ENCODE results near the gene GUCY1A2.
"Not testable (repeated sequence)": the region's sequence is repeated elsewhere in the genome, so short reads cannot be mapped to it uniquely, and the experiment has no call there.

Gene GUCY1A2, protein sequence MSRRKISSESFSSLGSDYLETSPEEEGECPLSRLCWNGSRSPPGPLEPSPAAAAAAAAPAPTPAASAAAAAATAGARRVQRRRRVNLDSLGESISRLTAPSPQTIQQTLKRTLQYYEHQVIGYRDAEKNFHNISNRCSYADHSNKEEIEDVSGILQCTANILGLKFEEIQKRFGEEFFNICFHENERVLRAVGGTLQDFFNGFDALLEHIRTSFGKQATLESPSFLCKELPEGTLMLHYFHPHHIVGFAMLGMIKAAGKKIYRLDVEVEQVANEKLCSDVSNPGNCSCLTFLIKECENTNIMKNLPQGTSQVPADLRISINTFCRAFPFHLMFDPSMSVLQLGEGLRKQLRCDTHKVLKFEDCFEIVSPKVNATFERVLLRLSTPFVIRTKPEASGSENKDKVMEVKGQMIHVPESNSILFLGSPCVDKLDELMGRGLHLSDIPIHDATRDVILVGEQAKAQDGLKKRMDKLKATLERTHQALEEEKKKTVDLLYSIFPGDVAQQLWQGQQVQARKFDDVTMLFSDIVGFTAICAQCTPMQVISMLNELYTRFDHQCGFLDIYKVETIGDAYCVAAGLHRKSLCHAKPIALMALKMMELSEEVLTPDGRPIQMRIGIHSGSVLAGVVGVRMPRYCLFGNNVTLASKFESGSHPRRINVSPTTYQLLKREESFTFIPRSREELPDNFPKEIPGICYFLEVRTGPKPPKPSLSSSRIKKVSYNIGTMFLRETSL

DNA sequence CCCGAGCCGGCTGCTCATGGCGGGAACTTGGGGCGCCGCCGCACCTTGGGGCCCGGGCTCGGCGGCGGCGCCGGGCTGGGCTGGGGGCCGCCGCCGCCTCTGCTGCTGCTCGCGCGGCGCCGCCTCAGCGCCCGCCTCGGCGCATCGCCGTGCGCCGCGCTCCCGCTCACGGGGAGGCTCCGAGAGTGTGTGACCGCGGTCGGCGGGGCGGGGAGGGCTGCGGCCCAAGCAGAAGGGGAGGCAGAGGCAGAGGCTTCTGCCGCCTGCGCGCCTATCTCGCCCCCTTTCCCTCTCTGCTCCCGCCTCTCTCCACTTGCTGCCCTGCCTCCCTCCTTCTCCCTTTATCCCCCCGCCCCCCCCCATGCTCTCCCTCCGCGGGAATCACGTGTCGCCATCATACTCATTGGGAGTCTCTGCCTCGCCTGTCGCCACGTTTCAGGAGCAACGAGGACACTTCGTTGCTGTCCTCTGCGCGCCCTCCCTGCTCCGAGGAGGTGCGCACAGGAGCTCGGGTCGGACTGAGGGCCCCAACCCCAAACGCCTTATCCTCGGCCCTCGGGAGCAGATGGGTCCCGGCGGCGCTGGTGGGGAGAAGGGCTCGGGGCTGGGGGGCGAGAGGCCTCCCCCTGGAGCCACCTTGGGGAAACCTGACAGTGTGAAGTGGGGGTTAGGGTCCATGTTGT lies at the start of gene GUCY1A2:
Gene GUCY1A2 (minus strand): TSS at position 258 of the 683 bp plus-strand sequence. CDS start 421 bp downstream, outside the sequence.
- DNase-seq, result no peak
- Mint-ChIP-seq H3K9me3 (no peaks in the 10 kb centered on the region), H3K27me3 (peaks cover 61% of the 10 kb centered on the region), H3K4me3 (peak within 1 kb of the TSS; percentile 40), H3K36me3 (ENCODE audit: low read depth) (no peaks in the 10 kb centered on the region), H3K27ac (no peak within 1 kb of the TSS), H3K4me1 (ENCODE audit: low read depth) (peaks cover 5% of the 10 kb centered on the region)

DNA sequence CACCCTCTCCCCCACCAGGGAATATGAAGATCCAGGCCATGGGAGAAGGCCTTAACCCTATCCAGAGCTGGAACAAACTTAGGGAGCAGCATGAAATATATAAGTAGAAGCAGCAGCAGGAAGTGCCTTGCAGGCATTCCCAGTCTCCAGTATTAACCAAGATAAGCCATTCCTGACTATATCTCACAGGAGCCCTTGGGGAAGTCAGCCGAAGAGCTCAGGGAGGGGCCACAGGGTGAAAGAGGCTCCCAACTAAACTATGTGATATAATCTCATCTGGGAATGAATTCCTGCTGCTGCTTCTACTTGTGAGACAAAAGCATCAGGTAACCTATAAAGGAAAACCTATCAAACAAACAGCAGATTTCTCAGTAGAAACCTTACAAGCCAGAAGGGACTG lies 36.1 kb upstream of the GUCY1A2 start:
- no peak overlapping the region for H3K27ac Mint-ChIP-seq
- H3K9me3 Mint-ChIP-seq, result peaks cover 31% of the 10 kb centered on the region
- H3K36me3 Mint-ChIP-seq (ENCODE audit: low read depth), result no peaks in the 10 kb centered on the region
- H3K27me3 Mint-ChIP-seq, result no peaks in the 10 kb centered on the region
- H3K4me3 Mint-ChIP-seq, result no peak overlapping the region
- H3K4me1 Mint-ChIP-seq (ENCODE audit: low read depth), result no peaks in the 10 kb centered on the region
- DNase-seq, result no peak

DNA sequence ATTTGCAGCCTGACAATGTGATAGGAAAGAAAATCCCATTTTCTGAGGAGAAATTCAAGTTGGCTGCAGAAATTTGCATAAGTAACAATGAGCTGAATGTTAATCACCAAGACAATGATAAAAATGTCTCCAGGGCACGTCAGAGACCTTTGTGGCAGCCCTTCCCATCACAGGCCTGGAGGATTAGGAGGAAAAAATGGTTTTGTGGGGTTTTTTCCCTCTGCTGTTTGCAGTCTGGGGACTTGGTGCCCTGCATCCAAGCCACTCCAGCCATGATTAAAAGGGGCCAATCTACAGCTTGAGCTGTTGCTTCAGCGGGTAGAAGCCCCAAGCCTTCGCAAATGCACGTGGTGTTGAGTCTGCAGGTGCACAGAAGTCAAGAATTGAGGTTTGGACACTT lies 33.1 kb upstream of the GUCY1A2 start:
- not testable (repeated sequence) for H3K36me3 Mint-ChIP-seq (ENCODE audit: low read depth); DNase-seq; H3K4me3 Mint-ChIP-seq; H3K27ac Mint-ChIP-seq; H3K27me3 Mint-ChIP-seq; H3K4me1 Mint-ChIP-seq (ENCODE audit: low read depth)
- H3K9me3 Mint-ChIP-seq, result peaks cover 29% of the 10 kb centered on the region

DNA sequence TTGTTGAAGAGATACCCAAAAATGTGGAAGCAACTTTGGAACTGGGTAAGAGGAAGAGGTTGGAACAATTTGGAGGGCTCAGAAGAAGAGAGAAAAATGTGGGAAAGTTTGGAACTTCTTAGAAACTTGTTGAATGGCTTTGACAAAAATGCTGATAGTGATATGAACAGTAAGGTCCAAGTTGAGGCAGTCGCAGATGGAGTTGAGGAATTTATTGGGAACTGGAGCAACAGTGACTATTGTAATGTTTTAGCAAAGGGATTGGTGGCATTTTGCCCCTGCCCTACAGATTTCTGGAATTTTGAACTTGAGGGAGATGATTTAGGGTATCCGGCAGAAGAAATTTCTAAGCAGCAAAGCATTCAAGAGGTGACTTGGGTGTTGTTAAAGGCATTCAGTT lies 32.6 kb upstream of the GUCY1A2 start:
- H3K27ac Mint-ChIP-seq; H3K4me3 Mint-ChIP-seq; H3K27me3 Mint-ChIP-seq; H3K4me1 Mint-ChIP-seq (ENCODE audit: low read depth); H3K36me3 Mint-ChIP-seq (ENCODE audit: low read depth); DNase-seq: not testable (repeated sequence)
- peaks cover 29% of the 10 kb centered on the region for H3K9me3 Mint-ChIP-seq

DNA sequence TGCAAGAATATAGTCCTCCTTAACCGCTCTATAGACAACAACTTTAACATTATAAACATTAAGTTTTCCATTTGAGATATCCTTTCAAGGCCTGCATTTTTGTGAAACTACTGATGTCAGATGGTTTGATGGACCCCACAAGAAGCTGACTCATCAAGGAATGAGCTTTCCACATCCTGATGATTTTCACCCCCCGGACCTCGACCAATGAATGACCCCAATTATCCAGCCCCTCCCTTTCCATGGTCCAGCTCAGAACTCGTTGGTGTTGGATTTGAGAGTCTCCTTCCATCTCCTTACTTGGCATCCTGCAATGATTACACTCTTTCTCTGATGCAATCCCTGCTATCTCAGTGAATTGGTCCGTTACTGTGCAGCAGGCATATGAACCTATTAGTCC lies 31.8 kb upstream of the GUCY1A2 start:
- no peaks in the 10 kb centered on the region for H3K27me3 Mint-ChIP-seq
- no peaks in the 10 kb centered on the region for H3K4me1 Mint-ChIP-seq (ENCODE audit: low read depth)
- no peak for DNase-seq
- no peak overlapping the region for H3K4me3 Mint-ChIP-seq
- peaks cover 31% of the 10 kb centered on the region for H3K9me3 Mint-ChIP-seq
- H3K36me3 Mint-ChIP-seq (ENCODE audit: low read depth), result no peaks in the 10 kb centered on the region
- H3K27ac Mint-ChIP-seq, result no peak overlapping the region

DNA sequence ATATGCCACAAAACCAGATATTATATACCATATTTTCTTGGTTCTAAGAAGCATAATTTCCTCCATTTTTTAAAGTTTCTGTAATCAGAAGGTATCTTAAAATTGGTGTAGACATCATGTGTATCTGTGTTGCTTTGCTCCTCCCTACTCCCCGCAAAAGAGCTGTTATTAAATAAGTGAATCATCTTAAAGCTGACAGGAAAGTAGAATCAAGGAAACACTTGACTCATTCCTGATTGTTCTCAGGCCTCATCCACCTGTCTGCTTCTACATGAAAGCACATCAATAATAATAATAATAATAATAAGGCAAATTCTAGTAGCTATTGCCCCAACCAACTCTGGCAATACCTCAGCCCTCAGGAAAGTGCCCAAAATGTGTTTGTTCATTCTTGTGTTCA lies 26.2 kb upstream of the GUCY1A2 start:
- no peak overlapping the region for H3K27ac Mint-ChIP-seq
- DNase-seq, result no peak
- no peaks in the 10 kb centered on the region for H3K4me1 Mint-ChIP-seq (ENCODE audit: low read depth)
- H3K36me3 Mint-ChIP-seq (ENCODE audit: low read depth), result no peaks in the 10 kb centered on the region
- H3K4me3 Mint-ChIP-seq, result no peak overlapping the region
- H3K9me3 Mint-ChIP-seq, result peaks cover 10% of the 10 kb centered on the region
- no peaks in the 10 kb centered on the region for H3K27me3 Mint-ChIP-seq

DNA sequence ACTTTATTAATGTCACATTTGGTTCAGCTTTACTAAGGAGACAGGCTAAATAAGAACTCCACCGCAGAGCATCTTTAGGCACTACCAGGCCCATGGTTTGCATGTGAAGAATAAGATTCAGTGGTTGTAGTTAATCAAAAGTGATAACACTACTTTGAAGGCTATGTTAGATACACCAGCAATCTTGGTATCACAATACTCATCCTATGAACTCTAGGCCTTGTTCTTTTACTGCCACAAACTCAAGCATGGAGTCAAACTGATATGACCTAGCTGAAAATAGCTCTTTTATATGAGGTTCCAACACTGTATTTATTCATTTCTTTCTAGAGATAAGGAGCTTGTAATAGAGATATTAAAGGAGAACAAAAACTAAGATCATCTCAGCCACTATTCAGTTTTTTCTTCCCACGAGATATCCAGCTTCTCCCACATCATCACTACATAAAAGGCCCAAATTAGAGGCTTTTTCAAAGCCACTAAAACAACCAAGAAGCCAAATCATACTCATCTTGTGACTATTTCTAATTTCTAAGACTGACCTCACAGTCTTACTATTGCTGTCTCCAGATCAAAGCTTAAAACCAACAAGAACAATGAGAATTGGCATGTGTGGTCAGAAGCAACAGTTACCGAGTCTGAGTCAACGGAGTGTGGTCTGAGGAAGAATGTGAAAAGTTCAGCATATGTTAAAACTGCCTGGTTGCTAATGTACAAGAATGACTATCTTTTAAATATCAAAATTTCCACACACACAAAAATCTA lies 25.1 kb upstream of the GUCY1A2 start:
- DNase-seq, result no peak

DNA sequence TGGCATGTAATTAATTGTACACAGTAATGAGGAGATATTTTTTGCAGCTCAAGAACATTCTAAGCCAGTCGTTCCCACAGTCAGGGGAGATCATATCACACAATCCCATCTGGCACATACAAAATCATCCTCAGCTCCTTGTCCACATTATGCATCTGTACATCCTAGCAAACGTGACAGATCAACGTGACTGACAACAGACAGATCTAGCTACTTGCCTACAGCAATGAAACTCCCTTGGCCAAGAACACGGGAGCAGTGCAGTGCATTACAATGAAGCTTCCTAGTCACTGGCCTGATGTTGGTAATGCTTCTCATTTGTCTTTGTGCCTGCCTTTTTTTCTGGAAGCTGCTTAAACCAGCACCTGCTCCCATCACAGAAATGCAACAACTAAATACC lies 24.5 kb upstream of the GUCY1A2 start:
- Mint-ChIP-seq H3K27ac (no peak overlapping the region), H3K4me3 (no peak overlapping the region), H3K27me3 (no peaks in the 10 kb centered on the region), H3K36me3 (ENCODE audit: low read depth) (no peaks in the 10 kb centered on the region), H3K4me1 (ENCODE audit: low read depth) (no peaks in the 10 kb centered on the region), H3K9me3 (peaks cover 4% of the 10 kb centered on the region)
- DNase-seq, result no peak

More for the DNA sequence above, 25.1 kb upstream of the GUCY1A2 start:
- H3K4me1 Mint-ChIP-seq (ENCODE audit: low read depth), result no peaks in the 10 kb centered on the region
- H3K36me3 Mint-ChIP-seq (ENCODE audit: low read depth), result no peaks in the 10 kb centered on the region
- no peaks in the 10 kb centered on the region for H3K27me3 Mint-ChIP-seq
- H3K4me3 Mint-ChIP-seq, result no peak overlapping the region
- H3K27ac Mint-ChIP-seq, result no peak overlapping the region
- peaks cover 7% of the 10 kb centered on the region for H3K9me3 Mint-ChIP-seq

DNA sequence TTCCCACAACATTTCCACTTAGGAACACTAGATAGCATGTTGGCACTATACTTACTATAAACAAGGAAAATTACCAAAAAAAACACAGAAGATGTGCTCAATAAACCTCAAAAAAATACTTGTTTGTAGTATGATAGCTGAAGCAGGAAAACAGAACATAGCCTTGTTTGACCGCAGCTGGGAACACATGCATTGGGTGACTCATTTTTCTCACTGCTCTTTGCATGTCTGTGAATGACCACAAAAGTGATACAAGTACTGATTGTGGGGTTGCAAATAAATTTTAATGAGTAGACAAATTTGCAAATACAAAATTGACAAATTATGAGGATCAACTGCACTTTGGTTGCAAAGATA lies 22.8 kb upstream of the GUCY1A2 start:
- no peaks in the 10 kb centered on the region for H3K4me1 Mint-ChIP-seq (ENCODE audit: low read depth)
- no peak overlapping the region for H3K27ac Mint-ChIP-seq
- no peaks in the 10 kb centered on the region for H3K36me3 Mint-ChIP-seq (ENCODE audit: low read depth)
- H3K9me3 Mint-ChIP-seq, result peaks cover 4% of the 10 kb centered on the region
- no peaks in the 10 kb centered on the region for H3K27me3 Mint-ChIP-seq
- DNase-seq, result no peak
- no peak overlapping the region for H3K4me3 Mint-ChIP-seq

DNA sequence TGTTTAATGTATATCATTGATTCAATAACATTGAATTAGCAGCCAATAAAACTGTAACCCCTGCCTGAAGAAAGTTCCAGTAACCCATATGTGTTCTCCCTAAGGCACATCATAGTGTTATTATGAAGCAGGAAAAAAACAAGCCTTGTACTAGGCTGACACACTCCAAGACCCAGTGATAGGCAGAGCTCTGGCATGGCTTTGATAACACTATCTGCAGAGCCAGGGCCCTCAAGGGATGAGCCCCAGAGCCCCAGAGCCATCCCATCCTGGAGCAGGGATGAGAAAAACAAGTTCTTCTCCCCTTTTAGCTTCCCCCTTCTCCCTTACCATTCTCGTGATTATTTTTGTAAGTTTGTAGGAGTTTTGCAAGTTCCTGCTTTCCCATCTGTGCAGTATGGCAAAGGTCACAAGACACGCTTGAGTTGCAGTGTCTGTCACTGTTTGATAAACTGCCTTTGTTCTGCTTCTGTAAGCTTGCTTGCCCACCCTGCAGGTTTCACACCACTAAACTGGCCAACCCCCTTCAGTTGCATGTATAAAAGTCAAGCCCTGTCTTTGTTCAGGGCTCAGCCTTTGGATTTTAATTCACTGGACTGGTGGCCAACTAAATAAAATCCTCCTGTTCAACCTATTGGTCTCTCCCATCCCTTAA lies 22.3 kb upstream of the GUCY1A2 start:
- H3K9me3 Mint-ChIP-seq, result peaks cover 2% of the 10 kb centered on the region
- H3K4me1 Mint-ChIP-seq (ENCODE audit: low read depth), result no peaks in the 10 kb centered on the region
- H3K27me3 Mint-ChIP-seq, result no peaks in the 10 kb centered on the region
- no peak for DNase-seq
- H3K36me3 Mint-ChIP-seq (ENCODE audit: low read depth), result no peaks in the 10 kb centered on the region
- H3K4me3 Mint-ChIP-seq, result no peak overlapping the region
- H3K27ac Mint-ChIP-seq, result no peak overlapping the region

DNA sequence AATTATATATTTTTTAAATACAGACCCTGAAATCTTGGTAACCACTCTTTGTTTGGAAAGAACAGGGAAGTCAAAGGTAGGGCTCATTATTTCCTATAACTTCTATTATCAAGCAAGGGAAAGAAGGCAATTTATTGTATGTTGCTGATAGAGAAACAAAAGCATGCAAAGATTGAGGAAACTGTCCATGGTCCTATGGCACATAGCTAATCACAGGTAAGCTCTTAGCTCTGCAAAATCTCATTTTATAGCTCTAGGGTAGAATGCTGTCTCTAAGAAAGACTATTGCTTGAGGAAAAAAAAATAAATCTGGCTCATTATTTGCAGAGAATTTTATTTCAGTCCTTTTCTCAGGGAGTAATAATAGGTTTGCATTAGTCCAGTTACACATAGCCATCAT lies 7.4 kb upstream of the GUCY1A2 start:
- Mint-ChIP-seq H3K9me3 (no peaks in the 10 kb centered on the region), H3K4me1 (ENCODE audit: low read depth) (no peaks in the 10 kb centered on the region), H3K27ac (no peak overlapping the region), H3K4me3 (no peak overlapping the region), H3K27me3 (peaks cover 18% of the 10 kb centered on the region), H3K36me3 (ENCODE audit: low read depth) (no peaks in the 10 kb centered on the region)
- no peak for DNase-seq

DNA sequence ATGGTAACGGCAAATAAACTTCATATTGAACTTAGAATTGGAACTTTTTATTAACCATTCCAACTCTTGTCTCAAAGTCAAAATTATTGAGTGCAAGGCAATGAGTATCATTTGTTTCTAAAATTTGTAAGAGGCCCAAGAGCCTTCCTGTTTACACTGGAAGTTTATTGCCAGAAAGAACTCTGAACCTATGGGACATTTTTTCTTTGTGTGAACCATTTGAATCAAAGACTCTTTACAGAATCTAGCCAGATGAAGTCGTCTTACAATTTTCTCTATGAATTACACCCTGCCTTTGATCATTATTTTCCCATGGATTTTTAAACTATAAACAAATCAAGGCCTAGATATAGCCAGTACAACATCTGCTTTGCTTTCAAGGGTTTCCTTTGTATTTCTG lies 2.3 kb upstream of the GUCY1A2 start:
- Mint-ChIP-seq H3K4me3 (no peak overlapping the region), H3K27ac (no peak overlapping the region), H3K9me3 (no peaks in the 10 kb centered on the region), H3K27me3 (peaks cover 52% of the 10 kb centered on the region), H3K36me3 (ENCODE audit: low read depth) (no peaks in the 10 kb centered on the region), H3K4me1 (ENCODE audit: low read depth) (peaks cover 5% of the 10 kb centered on the region)
- no peak for DNase-seq

DNA sequence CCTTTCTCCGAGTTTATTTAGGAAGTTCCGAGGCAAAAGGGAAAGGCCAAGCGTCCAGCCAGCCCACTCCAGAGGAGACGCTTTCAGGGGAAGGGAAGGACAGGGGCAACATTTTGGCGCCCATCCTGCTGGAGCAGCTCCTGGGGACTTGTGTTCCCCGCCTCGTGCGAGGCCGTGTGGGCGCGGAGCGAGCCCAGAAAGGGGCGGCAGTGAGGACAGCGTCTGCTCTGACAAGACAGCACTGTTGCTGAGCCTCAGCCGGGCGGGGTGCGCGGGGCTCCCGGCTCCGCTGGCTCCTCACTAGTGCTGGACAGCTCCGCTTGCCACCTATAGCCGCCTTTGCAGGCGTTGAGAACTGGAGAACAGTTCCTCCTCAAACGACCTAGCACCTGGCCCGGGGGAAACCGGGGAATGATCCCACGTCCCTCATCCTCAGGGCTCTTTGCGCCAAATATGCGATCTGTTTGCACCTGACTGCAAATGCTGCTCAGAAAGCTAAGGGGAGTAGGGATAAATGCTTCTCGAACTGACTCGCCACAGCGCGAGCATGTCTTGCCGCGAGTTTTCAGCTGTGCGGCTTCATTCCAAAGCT lies 722 bp upstream of the GUCY1A2 start:
- H3K4me1 Mint-ChIP-seq (ENCODE audit: low read depth), result peaks cover 5% of the 10 kb centered on the region
- H3K36me3 Mint-ChIP-seq (ENCODE audit: low read depth), result no peaks in the 10 kb centered on the region
- no peaks in the 10 kb centered on the region for H3K9me3 Mint-ChIP-seq
- peak overlapping the region; percentile 18 for H3K4me3 Mint-ChIP-seq
- DNase-seq, result no peak
- peaks cover 61% of the 10 kb centered on the region for H3K27me3 Mint-ChIP-seq
- H3K27ac Mint-ChIP-seq, result no peak overlapping the region

Measured in activated T-cell treated with anti-CD3 and anti-CD28 coated beads, Interleukin-2, amount 50 U/mL, for 24 hours (primary cell).